ENCODE measurements around the gene SMURF1. TPM values are rescaled to one million over a fixed set of nuclear protein-coding genes. Genes with fewer than 3 reads are reported as not detected.
"Not testable (repeated sequence)": the region's sequence is repeated elsewhere in the genome, so short reads cannot be mapped to it uniquely, and the experiment has no call there.

Gene SMURF1
- 37.7 and 50.4 TPM in 2 replicates for total RNA-seq (2014; rRNA removed; shearing (Covaris generic); ENCODE audit: low replicate concordance)

DNA sequence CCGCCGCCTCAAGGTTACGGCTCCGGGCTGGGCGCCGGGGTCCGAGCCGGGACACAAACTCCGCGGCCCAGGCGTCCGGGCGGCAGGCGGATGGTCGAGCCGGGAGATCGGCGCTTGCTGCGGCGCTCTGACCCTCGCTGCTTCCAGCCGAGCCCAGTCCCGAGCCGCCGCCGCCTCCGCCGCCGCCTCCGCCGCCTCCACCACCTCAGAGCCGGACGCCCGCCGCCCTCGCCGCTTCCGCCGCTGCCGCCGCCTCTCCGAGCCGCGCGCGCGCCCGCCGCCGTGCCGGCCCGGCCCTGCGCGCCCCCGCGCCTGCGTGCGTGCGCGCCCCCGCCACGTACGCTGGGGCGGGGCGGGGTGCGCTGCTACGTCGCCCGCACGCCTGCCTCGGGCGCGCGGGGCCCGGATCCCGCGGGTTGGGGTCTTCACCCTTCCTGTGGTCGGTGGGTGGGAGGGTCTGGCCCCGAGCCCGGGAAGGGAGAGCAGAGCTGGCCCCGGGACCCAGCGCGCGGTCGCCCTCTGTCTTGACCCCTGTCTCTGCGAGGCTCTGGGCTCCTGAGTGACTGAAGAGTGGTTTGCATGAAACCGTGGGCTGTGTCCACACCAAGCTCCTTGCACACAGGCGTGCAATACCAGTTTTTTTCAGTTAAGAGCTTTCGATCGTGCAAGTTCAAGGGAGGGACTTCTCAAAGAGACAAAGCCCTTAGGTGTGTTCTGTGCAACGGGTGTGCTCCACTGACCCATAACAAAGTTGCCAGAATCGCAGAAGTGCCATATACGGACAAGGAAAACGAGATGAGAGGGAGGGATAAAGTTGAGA, at the start of gene SMURF1:
TSS of gene SMURF1 (minus strand) at position 256 of the 820 bp plus-strand sequence. CDS start 328 bp downstream, outside the sequence.
- peak; percentile 77 for DNase-seq (ENCODE audit: low read depth)

DNA sequence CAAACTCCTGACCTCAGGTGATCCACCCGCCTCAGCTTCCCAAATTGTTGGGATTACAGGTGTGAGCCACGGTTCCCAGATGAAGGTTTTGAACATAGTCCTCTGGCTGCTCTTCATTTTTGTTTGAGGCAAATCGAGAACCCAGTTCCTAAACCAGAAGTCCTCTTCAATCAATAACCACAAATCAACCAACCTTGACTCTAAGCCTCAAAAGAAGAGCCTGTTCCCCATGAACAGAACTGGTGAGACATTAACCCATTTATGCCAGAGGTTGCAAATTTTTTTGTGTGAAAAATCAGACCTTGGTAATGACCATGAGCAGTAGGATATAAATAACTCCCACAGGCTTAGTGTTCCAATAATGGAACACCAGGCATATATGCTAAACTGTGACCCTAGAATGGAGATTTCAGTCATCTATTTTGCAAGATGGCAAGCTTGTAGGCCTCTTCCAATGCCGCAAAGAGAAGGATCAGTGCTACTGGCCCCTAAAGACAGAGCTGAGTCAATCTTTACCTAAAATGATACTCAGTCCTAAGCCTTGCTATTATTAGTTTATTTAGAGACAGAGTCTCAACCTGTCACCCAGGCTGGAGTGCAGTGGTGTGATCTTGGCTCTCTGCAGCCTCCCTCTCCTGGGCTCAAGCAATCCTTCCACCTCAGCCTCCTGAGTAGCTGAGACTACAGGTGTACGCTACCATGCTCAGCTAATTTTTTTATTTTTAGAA, 48.1 kb upstream of the SMURF1 start:
- DNase-seq (ENCODE audit: low read depth): no peak
- in situ Hi-C loops (cut with HindIII; ENCODE audit: low pct_unique_long_range_greater_than_20kb, low sequenced_read_pairs): no loop called here

More for the DNA sequence above, at the start of gene SMURF1:
- in situ Hi-C loops (cut with HindIII; ENCODE audit: low pct_unique_long_range_greater_than_20kb, low sequenced_read_pairs): no loop called here

DNA sequence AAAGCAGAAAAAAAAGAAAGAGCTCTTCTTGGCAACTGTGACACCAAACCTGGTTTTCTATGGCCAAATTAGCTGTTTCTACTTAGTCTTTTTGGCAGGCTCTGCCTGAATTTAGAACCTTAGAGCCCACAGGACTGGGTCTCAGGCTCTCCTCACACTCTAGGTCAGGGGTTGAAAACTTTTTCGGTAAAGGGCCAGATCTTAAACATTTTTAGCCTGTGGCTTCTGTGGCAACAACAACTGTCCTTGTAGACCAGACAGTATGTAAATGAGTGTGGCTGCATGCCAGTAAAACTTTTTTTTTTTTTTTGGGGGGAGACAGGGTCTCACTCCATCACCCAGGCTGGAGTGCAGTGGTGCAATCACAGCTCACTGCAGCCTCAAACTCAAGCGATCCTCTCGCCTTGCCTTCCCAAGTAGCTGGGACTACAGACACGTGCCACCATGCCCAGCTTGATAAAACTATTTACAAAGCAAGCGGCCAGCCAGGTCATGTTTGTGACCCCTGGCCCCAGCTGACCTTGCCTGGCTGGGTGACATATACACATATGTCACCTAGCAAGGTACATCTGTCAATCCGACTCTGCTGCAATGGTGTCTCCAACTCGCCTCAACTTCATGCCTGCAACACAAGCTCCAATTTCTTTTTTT, 46.6 kb upstream of the SMURF1 start:
- in situ Hi-C loops (cut with HindIII; ENCODE audit: low pct_unique_long_range_greater_than_20kb, low sequenced_read_pairs): no loop called here
- no peak for DNase-seq (ENCODE audit: low read depth)

DNA sequence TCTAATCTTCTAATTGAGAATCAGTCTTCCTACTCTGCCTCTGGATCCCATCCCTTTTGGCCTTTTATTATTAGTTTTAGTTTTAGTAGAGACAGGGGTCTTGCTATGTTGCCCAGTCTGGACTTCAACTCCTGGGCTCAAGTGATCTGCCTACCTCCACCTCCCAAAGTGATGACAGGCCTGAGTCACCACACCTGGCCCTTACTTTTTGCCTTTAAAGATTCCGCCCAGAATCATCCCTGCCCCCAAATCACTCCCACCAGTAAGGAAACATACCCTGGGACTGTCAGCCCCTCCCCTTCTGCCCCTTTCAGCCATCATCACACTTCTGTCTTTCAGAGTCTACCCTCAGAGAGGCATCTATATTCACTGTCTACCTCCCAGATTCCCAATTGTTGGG, 45.3 kb upstream of the SMURF1 start:
- in situ Hi-C loops (cut with HindIII; ENCODE audit: low pct_unique_long_range_greater_than_20kb, low sequenced_read_pairs): no loop called here

DNA sequence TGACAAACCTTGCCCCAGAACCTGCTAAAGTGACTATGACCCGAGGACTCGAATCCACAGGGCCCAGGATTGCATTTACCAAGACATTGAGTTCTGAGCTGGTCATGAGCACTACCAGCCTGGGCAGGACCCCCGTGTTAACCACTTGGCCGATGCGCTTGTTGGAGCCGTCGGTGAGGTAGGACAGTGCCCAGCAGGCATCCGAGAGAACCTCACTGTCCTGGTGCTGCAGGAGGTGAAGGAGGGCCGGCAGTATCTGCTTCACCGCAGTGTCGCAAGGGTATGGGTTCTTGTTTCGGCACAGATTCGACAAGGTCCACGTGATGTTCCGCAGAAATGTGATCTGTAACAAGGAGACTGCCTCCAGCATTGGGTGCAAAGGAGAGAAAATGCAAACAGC, 44.3 kb upstream of the SMURF1 start:
- in situ Hi-C loops (cut with HindIII; ENCODE audit: low pct_unique_long_range_greater_than_20kb, low sequenced_read_pairs): no loop called here
- DNase-seq (ENCODE audit: low read depth): no peak

More for the DNA sequence above, 45.3 kb upstream of the SMURF1 start:
- DNase-seq (ENCODE audit: low read depth): no peak

DNA sequence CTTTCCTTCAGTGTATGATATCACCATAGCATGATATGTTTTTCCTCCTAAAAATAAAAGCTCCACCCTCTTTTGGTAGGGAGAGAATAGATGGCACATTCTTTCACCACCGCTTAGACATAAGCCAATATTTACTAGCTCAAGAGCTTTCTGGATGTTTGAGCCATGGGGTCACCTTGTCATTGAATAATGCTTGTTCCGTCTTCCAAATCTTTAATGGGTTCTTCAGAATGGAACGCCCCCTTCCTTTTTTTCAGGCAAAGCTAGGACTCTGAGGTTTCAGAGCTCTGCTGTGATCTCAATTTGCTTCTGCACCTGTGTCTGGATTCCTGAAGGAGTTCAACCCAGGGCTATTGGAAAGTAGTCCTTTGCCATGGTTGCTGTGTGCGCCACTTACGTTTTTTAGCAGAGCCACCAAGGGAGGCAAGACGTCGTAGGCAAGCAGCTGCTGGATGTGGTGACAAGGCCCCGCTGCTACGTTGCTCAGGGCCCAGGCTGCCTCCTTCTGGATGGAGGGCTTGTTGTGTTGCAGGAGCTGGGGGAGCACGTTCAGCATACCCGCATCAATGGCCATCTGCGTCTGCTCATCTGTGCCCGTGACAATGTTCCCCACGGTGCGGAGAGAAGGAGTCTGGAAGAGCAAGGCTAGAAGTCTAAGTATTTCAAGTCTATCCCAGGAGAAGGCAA, 40.8 kb upstream of the SMURF1 start:
- in situ Hi-C loops (cut with HindIII; ENCODE audit: low pct_unique_long_range_greater_than_20kb, low sequenced_read_pairs): no loop called here
- no peak for DNase-seq (ENCODE audit: low read depth)

DNA sequence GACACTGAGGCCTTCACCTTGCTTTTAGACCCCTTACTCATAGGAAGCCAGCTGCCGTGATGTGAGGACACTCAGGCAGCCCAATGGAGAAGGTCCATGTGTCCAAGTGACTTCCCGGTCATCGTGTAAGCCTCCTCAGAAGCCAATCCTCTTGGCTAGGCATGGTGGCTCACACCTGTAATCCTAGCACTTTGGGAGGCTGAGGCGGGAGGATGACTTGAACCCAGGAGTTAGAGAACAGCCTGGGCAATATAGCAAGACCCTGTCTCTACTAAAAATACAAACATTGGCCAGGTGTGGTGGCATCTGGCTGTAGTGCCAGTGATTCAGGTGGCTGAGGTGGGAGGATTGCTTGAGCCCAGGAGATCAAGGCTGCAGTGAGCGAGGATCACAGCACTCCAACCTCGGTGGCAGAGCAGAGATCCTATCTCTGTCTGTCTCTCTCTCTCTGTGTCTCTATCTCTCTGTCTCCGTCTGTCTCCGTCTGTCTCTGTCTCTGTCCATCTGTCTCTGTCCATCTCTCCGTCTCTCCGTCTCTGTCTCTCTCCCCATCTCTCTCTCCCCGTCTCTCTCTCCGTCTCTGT, 36.3 kb upstream of the SMURF1 start:
- no peak for DNase-seq (ENCODE audit: low read depth)

DNA sequence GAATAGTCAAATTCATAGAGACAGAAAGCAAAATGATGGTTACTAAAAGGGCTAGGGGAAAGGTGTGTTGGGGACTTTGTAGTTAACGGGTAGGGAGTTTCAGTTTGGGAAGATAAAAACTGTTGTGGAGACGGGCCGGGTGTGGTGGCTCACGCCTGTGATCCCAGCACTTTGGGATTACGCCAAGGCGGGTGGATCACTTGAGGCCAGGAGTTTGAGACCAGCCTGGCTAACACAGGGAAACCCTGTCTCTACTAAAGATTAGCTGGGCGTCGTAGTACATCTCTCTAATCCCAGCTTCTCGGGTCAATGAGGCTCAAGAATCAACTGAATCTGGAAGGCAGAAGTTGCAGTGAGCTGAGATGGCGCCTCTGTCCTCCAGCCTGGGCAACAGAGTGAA, 33.3 kb upstream of the SMURF1 start:
- in situ Hi-C loops (cut with HindIII; ENCODE audit: low pct_unique_long_range_greater_than_20kb, low sequenced_read_pairs): no loop called here
- DNase-seq (ENCODE audit: low read depth): no peak

More for the DNA sequence above, 36.3 kb upstream of the SMURF1 start:
- in situ Hi-C loops (cut with HindIII; ENCODE audit: low pct_unique_long_range_greater_than_20kb, low sequenced_read_pairs): no loop called here

DNA sequence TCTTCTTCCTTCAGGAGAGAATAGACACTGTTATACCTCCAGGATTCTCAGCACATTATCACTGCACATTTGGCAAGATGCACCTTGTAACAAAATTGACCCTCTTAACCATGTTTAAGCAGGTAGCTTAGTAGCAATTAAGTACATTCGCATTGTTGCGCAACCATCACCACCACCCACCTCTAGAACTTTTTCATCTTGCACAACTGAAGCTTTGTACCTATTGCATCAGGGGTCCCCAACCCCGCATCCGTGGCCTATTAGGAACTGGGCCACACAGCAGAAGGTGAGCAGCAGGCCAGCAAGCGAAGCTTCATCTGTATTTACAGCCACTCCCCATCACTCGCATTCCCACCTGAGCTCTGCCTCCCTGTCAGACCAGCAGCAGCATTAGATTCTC, 29.9 kb upstream of the SMURF1 start:
- DNase-seq (ENCODE audit: low read depth): no peak
- in situ Hi-C loops (cut with HindIII; ENCODE audit: low pct_unique_long_range_greater_than_20kb, low sequenced_read_pairs): no loop called here

DNA sequence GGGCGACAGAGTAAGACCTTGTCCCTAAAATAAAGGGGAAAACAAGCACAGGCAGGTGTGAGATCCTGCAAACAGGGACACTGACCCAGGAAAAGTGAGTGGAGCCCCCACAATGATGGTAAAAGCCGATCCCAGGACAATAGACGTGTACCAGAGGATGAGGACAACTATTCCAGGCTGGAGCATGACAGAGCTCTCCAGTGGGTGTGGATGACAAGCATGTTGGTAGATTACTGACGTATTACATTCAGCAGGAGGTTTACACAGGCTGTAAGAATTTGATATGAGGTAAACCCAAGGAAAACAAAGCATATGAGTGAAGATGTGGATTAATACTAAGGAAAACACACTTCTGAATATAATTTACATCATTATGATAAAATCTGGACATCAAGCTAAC, 27.8 kb upstream of the SMURF1 start:
- in situ Hi-C loops (cut with HindIII; ENCODE audit: low pct_unique_long_range_greater_than_20kb, low sequenced_read_pairs): no loop called here
- no peak for DNase-seq (ENCODE audit: low read depth)

DNA sequence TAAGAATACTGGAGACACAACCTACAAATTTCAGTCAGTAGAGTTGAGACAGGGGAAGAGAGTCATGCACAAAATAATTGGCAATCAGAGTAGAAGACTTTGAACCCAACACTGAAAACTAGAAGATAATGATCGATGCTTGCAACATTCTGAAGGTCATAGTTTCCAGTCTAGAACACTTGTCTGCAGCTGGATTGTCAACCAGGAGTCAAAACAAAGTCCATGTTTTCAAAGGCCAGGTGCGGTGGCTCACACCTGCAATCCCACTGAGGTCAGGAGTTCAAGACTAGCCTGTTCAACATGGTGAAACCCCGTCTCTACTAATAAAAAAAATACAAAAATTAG, 26.8 kb upstream of the SMURF1 start:
- in situ Hi-C loops (cut with HindIII; ENCODE audit: low pct_unique_long_range_greater_than_20kb, low sequenced_read_pairs): no loop called here
- DNase-seq (ENCODE audit: low read depth): no peak

DNA sequence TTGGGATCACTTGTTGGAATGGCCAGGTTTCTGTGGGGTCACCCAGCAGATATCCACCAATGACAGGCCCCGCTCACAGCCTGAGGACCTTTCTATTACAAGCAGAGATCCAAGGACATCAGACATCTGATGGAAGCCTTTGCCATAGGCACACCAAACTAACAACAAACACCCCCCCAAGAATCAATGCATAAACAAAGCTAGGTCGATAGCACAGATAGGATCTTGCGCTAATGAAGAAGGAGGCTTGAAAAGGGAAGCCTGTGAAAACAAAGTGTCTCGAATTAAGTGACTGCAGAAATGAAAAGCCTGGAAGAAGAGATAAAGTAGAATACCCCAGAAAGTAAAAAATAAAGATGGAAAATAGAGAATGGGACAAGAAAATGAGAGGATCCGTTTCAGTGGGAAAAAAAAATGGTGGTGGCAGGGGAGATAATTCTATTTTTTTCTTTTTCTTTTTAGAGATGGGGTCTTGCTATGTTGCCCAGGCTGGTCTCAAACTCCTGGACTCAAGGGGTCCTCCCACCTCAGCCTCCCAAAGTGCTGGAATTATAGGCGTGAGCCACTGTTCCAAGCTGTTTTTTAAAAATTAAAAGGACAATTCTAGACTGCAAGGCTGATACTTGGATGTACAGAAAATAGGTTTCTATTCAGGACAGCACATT, 26.3 kb upstream of the SMURF1 start:
- in situ Hi-C loops (cut with HindIII; ENCODE audit: low pct_unique_long_range_greater_than_20kb, low sequenced_read_pairs): no loop called here
- DNase-seq (ENCODE audit: low read depth): no peak

DNA sequence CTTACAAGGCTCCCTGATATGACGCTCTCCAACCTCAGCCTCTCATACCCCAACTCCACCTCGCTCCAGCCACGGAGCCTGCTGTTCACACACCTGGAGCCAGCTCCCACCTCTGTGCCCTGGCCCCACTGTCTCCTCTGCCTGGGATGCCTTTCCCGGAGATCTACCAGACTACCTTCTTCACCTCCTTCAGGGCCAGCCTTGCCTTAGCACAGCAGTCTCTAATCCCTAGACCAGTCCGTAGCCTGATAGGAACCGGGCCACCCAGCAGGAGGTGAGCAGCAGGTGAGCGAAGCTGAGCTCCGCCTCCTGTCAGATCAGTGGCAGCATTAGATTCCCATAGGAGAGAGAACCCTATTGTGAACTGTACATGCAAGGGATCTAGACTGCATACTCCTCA, 23.2 kb upstream of the SMURF1 start:
- in situ Hi-C loops (cut with HindIII; ENCODE audit: low pct_unique_long_range_greater_than_20kb, low sequenced_read_pairs): no loop called here
- no peak for DNase-seq (ENCODE audit: low read depth)

DNA sequence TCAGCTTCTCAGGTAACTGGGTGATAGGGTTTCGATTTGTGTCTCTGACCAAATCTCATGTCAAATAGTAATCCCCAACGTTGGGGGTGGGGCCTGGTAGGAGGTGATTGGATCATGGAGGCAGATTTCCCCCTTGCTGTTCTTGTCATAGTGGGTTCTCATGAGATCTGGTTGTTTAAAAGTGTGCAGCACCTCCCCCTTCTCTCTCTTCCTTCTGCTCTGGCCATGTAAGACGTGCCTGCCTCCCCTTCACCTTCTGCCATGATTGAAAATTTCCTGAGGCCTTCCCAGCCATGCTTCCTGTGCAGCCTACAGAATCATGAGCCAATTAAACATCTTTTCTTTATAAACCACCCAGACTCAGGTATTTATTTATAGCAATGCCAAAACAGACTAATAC, 21.9 kb upstream of the SMURF1 start:
- DNase-seq (ENCODE audit: low read depth): no peak
- in situ Hi-C loops (cut with HindIII; ENCODE audit: low pct_unique_long_range_greater_than_20kb, low sequenced_read_pairs): no loop called here

DNA sequence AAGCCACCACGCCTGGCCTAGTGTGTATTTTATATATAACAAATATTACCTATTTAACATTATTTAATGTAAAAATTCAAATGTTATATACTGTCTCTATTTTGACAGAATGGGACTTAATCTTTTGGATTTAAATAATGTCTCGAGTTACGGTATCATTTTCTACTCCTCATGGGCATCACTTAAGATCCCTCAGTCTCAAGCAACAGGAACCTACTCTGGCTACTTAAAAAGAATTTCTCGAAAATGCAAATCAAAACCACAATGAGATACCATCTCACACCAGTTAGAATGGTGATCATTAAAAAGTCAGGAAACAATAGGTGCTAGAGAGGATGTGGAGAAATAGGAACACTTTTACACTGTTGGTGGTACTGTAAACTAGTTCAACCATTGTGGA, 19.8 kb upstream of the SMURF1 start:
- in situ Hi-C loops (cut with HindIII; ENCODE audit: low pct_unique_long_range_greater_than_20kb, low sequenced_read_pairs); DNase-seq (ENCODE audit: low read depth): not testable (repeated sequence)

DNA sequence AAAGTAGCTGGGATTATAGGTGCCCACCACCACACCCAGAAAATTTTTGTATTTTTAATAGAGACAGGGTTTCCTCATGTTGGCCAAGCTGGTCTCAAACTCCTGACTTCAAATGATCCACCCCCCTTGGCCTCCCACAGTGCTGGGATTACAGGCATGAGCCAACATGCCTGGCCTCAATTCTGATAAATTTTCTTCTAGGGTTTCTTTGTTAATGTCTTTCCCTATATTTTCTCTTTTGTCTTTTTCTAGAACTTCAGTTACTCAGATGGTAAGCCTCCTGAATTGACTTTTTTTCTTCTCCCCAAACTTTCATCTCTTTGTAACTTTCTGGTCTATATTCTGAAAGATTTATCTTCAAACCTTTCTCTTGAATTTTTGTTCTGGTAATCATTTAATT, 12.7 kb upstream of the SMURF1 start:
- DNase-seq (ENCODE audit: low read depth): no peak
- in situ Hi-C loops (cut with HindIII; ENCODE audit: low pct_unique_long_range_greater_than_20kb, low sequenced_read_pairs): no loop called here

DNA sequence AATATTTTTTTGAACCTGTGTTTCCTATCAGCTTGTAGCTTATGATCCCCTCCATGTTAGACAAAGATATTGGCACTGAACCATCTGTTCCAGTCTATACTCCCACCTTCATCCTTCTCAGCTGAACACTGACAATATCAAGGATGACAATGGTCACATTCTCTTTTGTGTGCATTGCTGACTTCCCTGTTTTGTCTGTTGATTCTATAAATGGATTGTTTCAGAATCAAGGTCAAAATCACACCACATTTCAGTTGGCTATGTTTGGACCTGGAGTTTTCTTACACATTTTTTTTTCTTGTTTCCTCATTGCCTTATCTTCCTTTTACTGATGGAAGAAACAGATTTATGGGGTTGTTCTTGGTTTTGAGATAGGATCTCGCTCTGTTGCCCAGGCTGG, 11.3 kb upstream of the SMURF1 start:
- in situ Hi-C loops (cut with HindIII; ENCODE audit: low pct_unique_long_range_greater_than_20kb, low sequenced_read_pairs): no loop called here

DNA sequence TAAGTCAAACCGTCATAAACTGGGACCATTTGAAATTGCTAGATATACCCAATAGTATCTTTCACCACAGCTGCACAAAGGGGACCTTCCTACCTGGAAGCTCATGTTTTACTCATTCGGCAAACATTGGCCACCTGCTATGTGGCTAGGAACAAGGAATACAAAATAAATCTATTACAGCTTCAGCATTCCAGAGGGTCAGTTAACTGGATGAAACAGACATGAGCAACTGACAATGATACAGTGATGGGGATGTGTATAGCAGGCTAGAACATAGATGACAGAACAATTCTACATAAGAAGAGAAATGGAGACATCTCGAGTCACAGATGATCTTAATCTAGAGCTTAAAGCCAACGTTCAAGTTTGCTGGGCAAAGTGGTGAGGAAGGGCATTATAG, 3.1 kb upstream of the SMURF1 start:
- in situ Hi-C loops (cut with HindIII; ENCODE audit: low pct_unique_long_range_greater_than_20kb, low sequenced_read_pairs): no loop called here

More for the DNA sequence above, 11.3 kb upstream of the SMURF1 start:
- no peak for DNase-seq (ENCODE audit: low read depth)

More for the DNA sequence above, 3.1 kb upstream of the SMURF1 start:
- DNase-seq (ENCODE audit: low read depth): peak; percentile 45

Data from Caki2 (cell line).